A172 (cell line): ENCODE results near the gene FGFR3. TPM values are rescaled to one million over a fixed set of nuclear protein-coding genes. Genes with fewer than 3 reads are reported as not detected.
"Not testable (repeated sequence)": the region's sequence is repeated elsewhere in the genome, so short reads cannot be mapped to it uniquely, and the experiment has no call there.

Experiments
- DNase-seq: peaks from one replicate; pipeline ENCODE4 v3.0.0-alpha.2; 2015; ENCODE audit warnings: low spot score
- total RNA-seq: library from RNA; depleted of rRNA; stranded (reverse); fragments of >200 nt; shearing (Covaris generic); gene quantifications from 2 replicates; pipeline ENCODE4 v1.2.3, GENCODE V29; 2014

FGFR3 gene
- total RNA-seq, 1 experiment from 2014 or later, result 19.8 TPM

DNA sequence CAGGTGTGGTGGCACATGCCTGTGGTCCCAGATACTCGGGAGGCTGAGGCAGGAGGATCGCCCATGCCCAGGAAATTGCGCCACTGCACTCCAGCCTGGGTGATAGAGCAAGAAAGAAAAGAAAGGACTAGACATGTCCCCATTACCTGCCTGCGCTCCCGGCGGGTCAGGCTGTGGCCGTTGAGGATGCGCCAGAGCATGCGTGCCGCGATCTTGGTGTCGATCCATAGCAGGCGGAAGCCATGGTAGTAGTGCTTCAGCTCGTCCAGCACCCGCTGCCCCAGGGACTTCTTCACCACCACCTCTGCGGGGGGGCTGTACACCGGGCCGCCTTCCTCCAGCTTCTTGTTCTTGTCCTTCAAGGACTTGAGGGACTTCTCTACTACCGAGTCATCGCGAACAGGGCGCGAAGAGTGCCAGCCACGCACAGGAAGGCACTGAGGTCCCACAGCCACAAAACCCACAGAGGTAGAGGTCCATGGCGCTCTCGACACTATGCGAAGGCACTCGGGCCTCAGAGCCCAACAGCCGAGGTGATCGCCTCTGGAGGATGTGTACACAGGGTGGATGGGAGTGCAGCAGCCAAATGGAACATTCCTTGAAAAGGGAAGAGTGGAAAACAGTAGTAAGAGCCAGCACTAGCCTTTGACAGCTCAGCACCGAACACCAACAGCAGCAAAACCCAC, 48.3 kb downstream of the FGFR3 start:
- DNase-seq, result no peak

DNA sequence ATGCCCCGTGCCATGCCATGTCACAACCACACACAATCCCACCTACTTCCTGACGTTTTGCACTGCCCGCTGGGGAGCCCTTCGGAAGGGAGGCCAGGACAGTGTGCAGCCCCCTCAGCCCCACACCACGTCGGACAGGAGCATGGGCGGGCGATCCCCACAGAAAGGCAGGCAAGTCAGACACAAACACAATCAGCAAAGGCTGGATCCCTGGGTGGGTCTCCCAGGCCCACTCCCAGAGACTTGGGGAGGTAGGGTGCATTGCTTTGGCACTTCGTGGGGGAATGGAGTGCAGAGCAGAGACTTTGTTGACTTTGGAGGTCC, 48.8 kb downstream of the FGFR3 start:
- no peak for DNase-seq

GRCh38 chr4:1842339-1842895, 49.3 kb downstream of the FGFR3 start:
- DNase-seq, result no peak

- peak; percentile 69 for DNase-seq
Measured at GRCh38 chr4:1842993-1843448, 49.9 kb downstream of the FGFR3 start.

GRCh38 chr4:1843852-1844251, 50.8 kb downstream of the FGFR3 start:
- DNase-seq, result no peak

DNA sequence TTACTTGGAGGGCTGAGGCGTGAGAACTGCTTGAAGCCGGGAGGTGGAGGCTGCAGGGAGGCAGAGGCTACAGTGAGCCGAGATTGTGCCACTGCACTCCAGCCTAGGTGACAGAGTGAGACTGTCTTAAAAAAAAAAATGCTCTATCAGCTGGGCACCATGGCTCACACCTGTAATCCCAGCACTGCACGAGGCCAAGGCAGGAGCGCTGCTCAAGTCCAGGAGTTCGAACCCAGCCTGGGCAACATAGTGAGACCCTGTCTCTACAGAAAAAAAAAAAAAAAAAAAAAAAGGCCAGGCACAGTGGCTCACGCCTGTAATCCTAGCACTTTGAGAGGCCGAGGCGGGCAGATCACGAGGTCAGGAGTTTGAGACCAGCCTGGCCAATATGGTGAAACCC, 51.5 kb downstream of the FGFR3 start:
- DNase-seq, result not testable (repeated sequence)

- DNase-seq, result no peak
Measured at GRCh38 chr4:1846580-1846979, 53.5 kb downstream of the FGFR3 start.

DNA sequence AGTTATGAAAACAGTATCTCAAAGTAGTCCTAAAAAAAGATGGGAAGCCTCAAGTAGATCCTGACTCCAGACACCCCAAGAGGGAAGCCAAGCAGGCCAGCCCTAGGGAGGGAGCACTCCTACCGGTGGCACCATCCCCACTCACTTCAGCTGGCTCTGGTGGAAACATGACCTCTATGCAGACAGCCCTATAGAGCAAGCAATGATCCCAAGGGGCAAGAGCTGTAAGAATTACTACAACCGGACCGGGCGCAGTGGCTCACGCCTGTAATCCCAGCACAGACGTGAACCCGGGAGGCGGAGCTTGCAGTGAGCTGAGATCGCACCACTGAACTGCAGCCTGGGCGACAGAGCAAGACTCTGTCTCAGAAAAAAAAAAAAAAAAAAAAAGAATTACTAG, 57.2 kb downstream of the FGFR3 start:
- no peak for DNase-seq

DNA sequence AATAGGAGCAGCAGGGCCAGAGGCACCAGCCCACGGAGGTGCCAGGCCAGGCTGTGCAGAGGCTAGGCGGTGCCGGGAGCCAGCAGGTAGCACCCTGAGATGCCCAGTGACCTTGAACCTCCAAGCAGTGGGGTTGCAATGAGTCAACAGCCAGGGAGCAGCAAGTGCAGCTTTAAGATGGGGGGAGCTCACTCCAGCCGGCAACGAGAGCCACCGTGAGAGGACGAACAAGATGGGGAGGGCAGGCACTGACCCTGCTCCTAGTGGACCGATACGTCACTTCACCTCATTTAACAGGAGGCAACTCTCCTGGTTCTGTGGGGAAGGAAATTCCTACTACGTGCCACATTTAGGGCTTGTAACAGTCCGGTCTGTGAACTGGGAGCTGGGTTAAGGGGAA, 58.1 kb downstream of the FGFR3 start:
- DNase-seq, result no peak

- DNase-seq, result no peak
Measured at GRCh38 chr4:1851575-1852410, 58.7 kb downstream of the FGFR3 start.

GRCh38 chr4:1852904-1853623, 60.0 kb downstream of the FGFR3 start:
- DNase-seq, result no peak

- DNase-seq, result no peak
Measured at GRCh38 chr4:1854752-1855151, 61.7 kb downstream of the FGFR3 start.

DNA sequence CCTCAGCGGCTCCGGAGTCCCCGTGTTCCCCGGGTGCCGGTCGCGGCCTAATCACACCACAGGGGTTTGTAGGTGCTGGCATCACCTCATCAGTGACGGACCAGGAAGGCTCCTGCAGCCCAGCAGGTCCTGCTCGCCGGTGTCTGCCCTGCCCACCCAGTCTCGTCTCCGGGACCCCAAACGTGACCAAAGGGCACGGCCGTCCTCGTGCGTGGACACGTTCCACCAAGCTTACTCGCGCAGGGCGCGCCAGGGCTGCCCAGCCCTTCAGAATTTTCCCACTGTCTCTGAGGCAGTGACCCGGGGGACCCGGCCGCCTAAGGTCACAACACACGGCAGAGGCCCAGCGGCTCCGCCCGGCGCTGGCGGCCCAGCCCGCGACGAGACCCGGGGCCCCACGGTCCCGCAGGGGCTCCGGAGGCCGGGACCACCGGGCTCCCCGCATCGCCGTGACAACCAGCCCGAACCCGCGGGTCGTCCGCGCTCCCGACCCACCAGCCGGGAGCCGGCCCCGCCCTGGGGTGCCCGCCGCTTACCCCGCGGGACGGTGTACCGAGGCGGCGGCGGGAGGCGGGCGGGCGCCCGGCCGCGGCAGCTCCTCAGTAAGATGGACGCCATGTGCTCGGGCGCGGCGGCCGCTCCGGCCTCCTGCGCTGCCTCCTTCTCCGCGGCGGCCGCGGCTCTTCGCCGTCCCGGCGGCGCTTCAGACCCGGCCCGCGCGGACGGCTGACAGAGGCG, 62.4 kb downstream of the FGFR3 start:
- no peak for DNase-seq

DNA sequence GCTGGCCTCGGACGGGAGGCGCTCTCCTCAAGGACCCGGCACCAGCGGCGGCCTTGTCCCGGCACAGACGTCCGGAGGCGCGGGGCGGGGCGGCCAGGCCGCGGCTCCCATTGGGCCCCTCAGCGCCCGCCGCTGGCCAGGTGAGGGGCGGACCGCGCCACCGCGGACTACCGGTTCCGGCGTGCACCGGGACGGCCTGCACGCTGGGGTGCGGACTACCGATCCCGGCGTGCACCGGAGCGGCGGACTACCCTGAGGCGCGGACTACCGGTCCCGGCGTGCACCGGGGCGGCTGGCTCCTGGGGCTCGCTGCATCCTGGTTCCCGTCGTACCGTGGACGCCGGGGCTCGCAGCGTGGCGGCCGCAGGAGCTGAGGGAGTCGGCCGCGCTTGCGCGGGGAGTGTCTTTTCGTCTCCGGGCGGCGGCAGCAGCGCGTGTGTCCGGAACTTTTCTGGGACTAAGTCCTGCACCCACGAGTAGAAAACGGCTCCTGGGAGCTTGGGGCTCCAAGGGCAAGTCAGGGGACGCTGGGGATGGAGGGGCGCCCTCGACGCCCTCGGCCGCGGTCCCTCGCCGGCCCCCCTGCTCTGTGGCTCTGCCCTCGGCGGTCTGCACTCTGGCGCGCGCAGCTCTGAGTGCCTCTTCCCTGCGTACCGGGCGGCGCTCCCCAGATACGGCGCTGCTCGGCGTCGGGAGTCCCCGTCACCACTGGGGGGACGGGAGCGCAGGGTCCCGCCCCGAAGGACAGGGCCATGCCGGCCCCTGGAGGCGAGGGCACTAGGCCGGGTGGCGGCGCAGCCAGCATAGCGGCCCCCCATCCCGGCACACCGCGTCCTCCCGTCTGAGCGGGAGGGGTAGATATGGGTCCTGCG, 63.2 kb downstream of the FGFR3 start, which contains the start of gene LETM1:
TSS of gene LETM1 (minus strand) at position 86 of the 872 bp plus-strand sequence. CDS start 206 bp downstream, outside the sequence.
- DNase-seq, result peak; percentile 82

DNA sequence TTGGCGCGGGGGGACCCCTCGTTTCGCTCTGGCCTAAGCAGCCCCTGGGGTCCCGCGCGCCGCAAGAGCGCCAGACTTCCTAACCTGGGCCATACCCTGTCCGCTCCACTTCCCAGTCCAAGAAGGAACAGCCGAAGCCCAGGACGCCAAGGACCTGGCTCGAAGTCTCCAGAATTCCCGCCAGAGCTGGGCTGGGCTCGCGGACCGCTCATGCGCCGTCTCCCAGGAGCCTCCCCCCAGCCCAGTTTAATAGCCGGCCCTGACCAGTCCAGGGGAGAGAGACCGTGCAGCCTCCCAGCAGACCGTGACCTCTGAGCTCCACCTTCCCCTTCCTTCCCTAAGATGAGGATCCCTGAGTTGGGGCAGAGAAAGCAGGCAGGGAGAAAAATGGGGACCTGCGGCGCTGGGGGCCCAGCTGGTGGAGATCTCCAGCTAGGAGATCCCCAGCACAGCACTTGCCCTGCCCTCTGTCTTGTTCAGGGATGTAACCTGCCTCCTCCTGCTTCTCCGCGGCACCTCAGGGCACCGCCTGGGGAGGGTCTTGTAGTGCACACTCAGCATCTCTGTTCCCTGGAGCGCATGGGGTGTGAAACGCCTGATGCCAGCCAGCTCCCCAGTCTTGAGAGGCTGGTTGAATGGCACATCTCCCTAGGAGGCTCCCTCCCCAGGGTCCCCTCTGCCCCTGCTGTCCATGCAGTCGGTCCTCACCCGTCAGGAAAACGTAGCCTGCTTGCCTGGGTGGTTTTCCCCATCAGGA, 64.0 kb downstream of the FGFR3 start:
- DNase-seq, result no peak

DNA sequence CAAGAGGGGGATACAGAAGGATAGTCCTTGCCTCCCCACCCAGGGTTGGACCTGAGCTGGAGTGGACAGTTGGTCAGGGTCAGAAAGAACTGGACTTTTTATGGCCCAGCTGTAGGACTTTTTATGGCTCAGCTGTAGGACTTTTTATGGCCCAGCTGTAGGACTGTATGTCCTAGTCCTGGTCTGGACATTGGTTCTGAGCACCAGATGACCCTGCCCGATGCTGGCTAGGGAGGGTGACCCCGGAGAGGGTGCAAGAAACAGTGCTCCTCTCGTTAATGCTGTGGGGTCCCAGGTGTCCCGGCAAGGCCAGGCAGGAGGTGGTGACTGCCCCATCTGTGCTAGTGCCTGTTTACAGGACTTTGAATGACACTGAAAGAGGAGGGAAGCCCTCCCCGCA, 64.8 kb downstream of the FGFR3 start:
- no peak for DNase-seq
